Heart right ventricle (tissue), 16 donors: ENCODE results near the gene FAM217B. TPM values are rescaled to one million over a fixed set of nuclear protein-coding genes. Genes with fewer than 3 reads are reported as not detected.

ENCODE experiments used
- ATAC-seq, 8 donors: fragments of 200-7000 bp; cut with Tn5 transposase; one replicate each; pipeline ENCODE4 v1.9.1; 2020; ENCODE audit warnings: mild to moderate bottlenecking in 8 of 8, moderate library complexity in 8 of 8, moderate number of reproducible peaks in 1 of 8
- DNase-seq, 2 donors: peaks; one replicate each; pipeline ENCODE4 v3.0.0-alpha.2; 2020
- H3K27ac ChIP-seq, 10 donors: fragments of 200-600 bp; sonication (generic) in 2 of 10; one replicate each; pipeline versions ENCODE4 v1.5.0 to v1.8.0; 2020 to 2022; ENCODE audit warnings: mild to moderate bottlenecking in 3 of 10
- H3K27me3 ChIP-seq, 7 donors: fragments of 200-600 bp; one replicate each; pipeline ENCODE4 v1.8.0; 2021 to 2022; ENCODE audit warnings: mild to moderate bottlenecking in 2 of 7
- H3K36me3 ChIP-seq, 9 donors: fragments of 200-600 bp; sonication (generic) in 1 of 9; one replicate each; pipeline versions ENCODE4 v1.5.0 to v1.8.0; 2020 to 2022; ENCODE audit warnings: mild to moderate bottlenecking in 2 of 9
- H3K4me1 ChIP-seq, 9 donors: fragments of 200-600 bp; sonication (generic) in 1 of 9; one replicate each; pipeline versions ENCODE4 v1.5.0 to v1.8.0; 2020 to 2022; ENCODE audit warnings: mild to moderate bottlenecking in 4 of 9
- H3K4me3 ChIP-seq, 10 donors: fragments of 200-600 bp; sonication (generic) in 2 of 10; one replicate each; pipeline versions ENCODE4 v1.5.0 to v1.8.0; 2020 to 2022; ENCODE audit warnings: mild to moderate bottlenecking in 7 of 10, moderate library complexity in 2 of 10
- H3K9me3 ChIP-seq, 11 donors: fragments of 200-600 bp in 10 of 11; sonication (generic) in 2 of 11; one replicate each; pipeline versions ENCODE4 v1.5.0 to v1.8.0; 2013 to 2022; ENCODE audit warnings: mild to moderate bottlenecking in 2 of 11, control low read depth in 1 of 11, moderate library complexity in 1 of 11
- CTCF ChIP-seq, 9 donors: fragments of 200-600 bp; sonication (generic) in 2 of 9; IDR thresholded peaks; one replicate each; pipeline versions ENCODE4 v1.5.0 to v1.8.0; 2021 to 2022; ENCODE audit warnings: antibody characterized with exemption in 9 of 9, mild to moderate bottlenecking in 5 of 9, moderate library complexity in 1 of 9
- WGBS, 2 donors: extraction: QIAGEN DNeasy Blood & Tissue Kit; methylation state at CpG; one replicate each; pipeline ENCODE4 v1.1.7; 2013; ENCODE audit warnings: inconsistent platforms in 1 of 2; 5-methylcytosine and 5-hydroxymethylcytosine counted together
- intact Hi-C, 10 donors: fragments of 100-400 bp; cut with DNase I; formaldehyde crosslinking; loops; one replicate each; pipeline versions ENCODE4 v1.11.1 to v1.14.2; 2022
- polyA plus RNA-seq, 2 donors: library from polyadenylated mRNA; stranded (reverse); fragments of 200-250 nt; gene quantifications; one replicate each; pipeline ENCODE4 v1.2.3, GENCODE V29; 2013
- total RNA-seq, 10 donors: library from RNA; stranded (reverse); fragmentation: NEBNext Ultra II Directional in 3 of 10; extraction: Animal tissue kit (Norgen Biotek cat#: 25700) in 3 of 10; gene quantifications; one replicate each; pipeline versions ENCODE4 v1.2.1 to v1.2.4, GENCODE V29; 2021 to 2023
- donor health status: Arrhythmogenic right ventricular cardiomyopathy.
- donor health status: ischemic (EF 13 %, LVEDD 7.1; RV severe dilation, severe dysfunction).
- donor health status: healthy with polysubstance abuse.
- donor health status: DM: no; HTN: yes; CAD: no.
- donor health status: DM: no; HTN: no; CAD: no.
- donor health status: ischemic (EF 25% LVEDD 6.9; RV normal size, moderate dysfunction).
- donor health status: ischemic (EF 25% LVEDD 5.7; RV mildly dilated, moderate dysfunction).
- donor health status: healthy.
- donor health status: DM: yes; HTN: yes; CAD: no.
- donor health status: Ischemic cardiomyopathy.
- donor health status: ischemic (EF 35%, LVEDD 5.7; RV mildly dilated, moderate dysfunction).
- donor health status: nonischemic (EF 11% LVEDD 7.7; RV severe dilation, severe dysfunction).
- donor health status: DM: yes; HTN: yes; CAD: no.
- donor health status: PGD.
- donor health status: ischemic (EF 29% LVEDD 5.4; RV normal size, mild dysfunction).
- donor health status: nonischemic (EF 23%, LVEDD 6.1; RV moderate dilation, normal function).

Gene FAM217B
- total and polyA plus RNA-seq, 12 donors, result 2.4 to 38.3 (median 27.2) TPM

DNA sequence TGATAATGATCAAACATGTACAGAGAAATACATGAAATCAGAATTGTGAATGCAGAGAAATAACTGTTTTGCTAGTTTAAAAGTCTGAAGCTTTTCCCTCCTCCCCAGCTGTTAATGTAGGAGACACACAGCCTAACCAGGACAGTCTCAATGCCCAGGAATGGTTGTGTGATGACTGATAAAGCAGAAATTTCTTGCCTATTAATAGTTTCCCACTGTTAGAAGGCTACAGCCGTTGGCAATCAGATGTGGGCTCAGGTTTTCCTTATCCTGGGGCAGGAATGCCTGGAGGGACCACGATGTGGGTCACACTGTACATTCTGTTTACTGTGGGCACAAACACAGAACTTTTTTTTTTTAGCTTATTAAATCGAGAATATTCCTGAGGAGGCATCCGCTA, 2.0 kb upstream of the FAM217B start:
- Histone ChIP-seq H3K36me3 (peaks cover 0 to 18% (median 5%) of the 10 kb centered on the region in 9 donors), H3K27me3 (no peaks in the 10 kb centered on the region), H3K4me1 (peaks cover 9 to 73% (median 63%) of the 10 kb centered on the region in 9 donors), H3K9me3 (no peaks in the 10 kb centered on the region), H3K4me3 (peak overlapping the region in 8 of 10 donors; percentile 1 to 86 (median 78)), H3K27ac (peak overlapping the region; percentile 8 to 100 (median 96))
- intact Hi-C loops, result loop anchor here in 1 of 10 donors (10.0 kb wide), 1 partner anchor 153 kb away; no protein-coding TSS in a partner anchor
- no peak for ATAC-seq
- no peak for TF ChIP-seq CTCF (IDR thresholded peaks at IDR 0.05)
- peak in 1 of 2 donors; percentile 7 for DNase-seq
- 39 to 51% methylated on average over 4 of the region's 4 CpGs for WGBS, 2 donors

DNA sequence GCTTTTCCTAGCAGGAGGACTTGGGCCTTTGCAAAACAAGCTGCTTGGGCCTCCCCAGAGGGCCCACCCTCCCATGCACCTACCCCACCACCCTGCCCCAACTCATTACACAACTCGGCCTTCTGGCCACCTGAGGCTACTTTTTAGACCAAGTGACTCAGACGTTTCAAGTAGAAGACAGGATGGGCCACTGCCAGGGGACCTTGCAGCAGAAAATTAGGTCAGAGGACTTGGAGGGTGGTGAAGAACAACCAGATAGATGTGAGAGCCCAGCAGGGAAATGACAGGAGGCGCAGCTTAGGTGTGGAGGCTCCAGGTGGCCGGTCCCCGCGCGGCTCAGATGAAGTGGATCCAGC, 1.5 kb upstream of the FAM217B start:
- Histone ChIP-seq H3K36me3 (peaks cover 0 to 23% (median 9%) of the 10 kb centered on the region in 9 donors), H3K9me3 (no peaks in the 10 kb centered on the region), H3K4me1 (peaks cover 9 to 69% (median 60%) of the 10 kb centered on the region in 9 donors), H3K27ac (peak overlapping the region; percentile 8 to 100 (median 96)), H3K4me3 (peak overlapping the region in 8 of 10 donors; percentile 1 to 86 (median 78)), H3K27me3 (no peaks in the 10 kb centered on the region)
- DNase-seq (peak; percentile 28 to 40), ATAC-seq (peak in 3 of 8 donors; percentile 2 to 31 (median 6))
- intact Hi-C loops, result loop anchor here in 1 of 10 donors (10.0 kb wide), 1 partner anchor 154 kb away; no protein-coding TSS in a partner anchor
- TF ChIP-seq CTCF (IDR thresholded peaks at IDR 0.05), result no peak
- WGBS, 2 donors, result 71 to 72% methylated on average over 7 of the region's 7 CpGs

DNA sequence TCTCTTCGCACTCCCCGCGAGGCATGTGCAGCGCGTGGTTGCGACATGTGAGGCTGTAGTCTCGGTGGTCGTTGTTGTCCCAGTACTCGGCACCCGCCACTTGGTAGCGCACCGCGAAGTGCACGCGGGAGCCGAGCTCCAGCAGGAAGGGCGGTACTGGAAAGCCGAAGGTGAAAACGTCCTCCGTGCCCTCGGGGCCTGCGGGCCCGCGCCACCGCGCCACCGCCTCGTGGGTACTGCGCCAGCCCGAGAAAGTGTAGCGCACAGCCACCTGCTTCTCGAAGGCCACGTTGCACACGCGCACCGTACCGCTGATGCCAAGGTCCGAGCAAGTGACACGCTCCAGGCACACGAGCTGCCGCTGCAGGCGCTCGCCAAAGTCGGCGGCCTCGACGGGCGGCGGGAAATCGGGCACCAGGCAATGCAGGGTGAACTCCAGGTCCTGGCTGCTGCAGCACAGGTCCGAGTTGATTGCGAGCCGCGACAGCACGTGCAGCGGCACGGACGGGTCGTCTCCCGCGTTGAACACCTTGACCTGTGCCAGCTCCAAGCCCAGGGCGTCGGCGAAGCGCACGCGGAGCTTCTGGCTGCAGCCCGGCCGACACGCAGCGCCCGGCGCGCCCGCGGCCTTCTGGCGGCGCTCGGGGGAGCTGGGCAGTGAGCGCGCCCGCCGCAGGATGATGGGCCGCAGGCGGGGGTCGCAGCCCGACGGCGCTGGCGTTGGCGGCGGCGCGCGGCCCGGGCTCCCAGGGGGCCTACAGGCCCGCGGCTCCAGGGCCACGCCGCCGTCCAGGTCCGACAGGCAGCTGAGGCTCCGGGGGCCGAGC, 924 bp upstream of the FAM217B start:
- intact Hi-C loops, result loop anchor here in 1 of 10 donors (10.0 kb wide), 1 partner anchor 154 kb away; no protein-coding TSS in a partner anchor
- DNase-seq (peak; percentile 7 to 30), ATAC-seq (peak in 3 of 8 donors; percentile 11 to 54 (median 26))
- H3K9me3 ChIP-seq, result no peaks in the 10 kb centered on the region
- WGBS, 2 donors, result 42 to 48% methylated on average over 86 to 104 of the region's 104 CpGs
- H3K27ac ChIP-seq, result peak overlapping the region; percentile 82 to 100 (median 96)
- no peak for TF ChIP-seq CTCF (IDR thresholded peaks at IDR 0.05)
- no peaks in the 10 kb centered on the region for H3K27me3 ChIP-seq
- peak overlapping the region; percentile 58 to 86 (median 76) for H3K4me3 ChIP-seq
- H3K4me1 ChIP-seq, result peaks cover 9 to 64% (median 60%) of the 10 kb centered on the region in 9 donors
- peaks cover 0 to 29% (median 15%) of the 10 kb centered on the region in 9 donors for H3K36me3 ChIP-seq

GRCh38 chr20:59939879-59940128, 385 bp upstream of the FAM217B start:
- no peak for TF ChIP-seq CTCF (IDR thresholded peaks at IDR 0.05)
- peak overlapping the region; percentile 82 to 100 (median 96) for H3K27ac ChIP-seq
- H3K27me3 ChIP-seq, result no peaks in the 10 kb centered on the region
- H3K36me3 ChIP-seq, result peaks cover 0 to 34% (median 20%) of the 10 kb centered on the region in 9 donors
- ATAC-seq (peak in 6 of 8 donors; percentile 2 to 41 (median 23)), DNase-seq (peak in 1 of 2 donors; percentile 58)
- peak overlapping the region; percentile 58 to 86 (median 76) for H3K4me3 ChIP-seq
- intact Hi-C loops, result loop anchor here in 4 of 10 donors (5.0 to 10.0 kb wide), 3 partner anchors 95 to 155 kb away; no protein-coding TSS in a partner anchor
- H3K4me1 ChIP-seq, result peaks cover 9 to 69% (median 60%) of the 10 kb centered on the region in 9 donors
- WGBS, 2 donors, result 0 to 2% methylated on average over 24 of the region's 24 CpGs
- H3K9me3 ChIP-seq, result no peaks in the 10 kb centered on the region
